ENCODE data around the gene LAMA3. TPM values are rescaled to one million over a fixed set of nuclear protein-coding genes. Genes with fewer than 3 reads are reported as not detected.

Gene LAMA3
- total and polyA plus RNA-seq, 2 experiments from 2014 or later: 3.9 to 4.9 TPM

DNA sequence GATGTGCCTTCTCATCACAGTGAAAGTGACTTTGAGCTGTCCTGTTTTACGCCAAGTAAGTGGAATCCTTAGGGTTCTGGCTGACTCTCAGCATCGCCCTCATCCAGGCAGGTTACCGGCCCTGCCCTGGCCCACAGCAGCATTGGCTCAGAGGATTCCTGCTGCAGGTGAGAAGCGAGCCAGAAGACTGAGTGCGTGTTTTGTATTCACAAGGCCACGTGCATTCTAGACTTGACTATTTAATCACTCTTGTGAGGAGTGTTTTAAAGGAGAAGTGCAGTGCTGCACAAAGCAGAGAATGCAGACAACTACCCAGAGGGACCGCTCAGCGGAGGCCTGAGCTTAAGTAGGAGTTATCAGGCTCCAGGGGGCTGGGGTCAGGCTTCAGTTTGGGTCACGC lies 48.3 kb downstream of the LAMA3 start (continued):
- no peak for TF ChIP-seq ZNF114 (CRISPR knock-in tag; IDR thresholded peaks at IDR 0.05)
- no peak for TF ChIP-seq STAT1 (IDR thresholded peaks at IDR 0.05; ENCODE audit: unreplicated experiment)
- TF ChIP-seq EZH2 (IDR thresholded peaks at IDR 0.05; ENCODE audit: low read depth, unreplicated experiment): no peak
- TF ChIP-seq EZH2phosphoT487 (IDR thresholded peaks at IDR 0.05; ENCODE audit: unreplicated experiment): no peak
- no peak for TF ChIP-seq JUNB (IDR thresholded peaks at IDR 0.05; ENCODE audit: unreplicated experiment)

DNA sequence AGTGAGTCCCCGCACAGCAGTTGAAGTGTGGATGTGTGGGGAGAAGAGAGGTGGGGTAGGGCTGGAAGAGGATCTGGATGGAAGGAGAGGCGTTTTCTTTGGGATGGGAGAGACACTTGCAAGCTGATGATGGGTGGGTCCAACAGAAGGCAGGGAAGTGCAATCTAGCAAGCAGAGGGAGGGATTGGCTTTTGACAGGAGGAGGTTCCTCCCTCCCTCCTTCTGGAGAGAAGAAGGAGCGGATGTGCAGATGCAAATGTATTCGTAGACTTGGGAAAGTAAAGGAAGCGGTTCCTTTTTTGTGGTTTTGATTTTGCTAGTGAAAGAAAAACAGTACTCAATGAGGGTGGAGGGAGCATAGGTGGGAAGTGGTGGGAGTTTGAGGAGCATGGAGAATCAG lies 48.9 kb downstream of the LAMA3 start:
- no peaks in the 10 kb centered on the region for H3F3A ChIP-seq (replicated peaks; ENCODE audit: low read depth)
- no peaks in the 10 kb centered on the region for H3K36me3 ChIP-seq (ENCODE audit: insufficient read depth)
- ATAC-seq (no peak), DNase-seq (ENCODE audit: low spot score) (no peak)
- H3K9me2 ChIP-seq (ENCODE audit: insufficient read depth): peaks cover 4% of the 10 kb centered on the region; the same call in 1 of the 2 replicates
- H4K20me1 ChIP-seq (replicated peaks; ENCODE audit: insufficient read depth): no peaks in the 10 kb centered on the region
- no peak overlapping the region for H3K27ac ChIP-seq (ENCODE audit: low read depth)
- TF ChIP-seq STAT1 (IDR thresholded peaks at IDR 0.05; ENCODE audit: unreplicated experiment) (no peak), JUNB (IDR thresholded peaks at IDR 0.05; ENCODE audit: unreplicated experiment) (no peak), EZH2phosphoT487 (IDR thresholded peaks at IDR 0.05; ENCODE audit: unreplicated experiment) (no peak), ZNF114 (CRISPR knock-in tag; IDR thresholded peaks at IDR 0.05) (no peak), NANOG (IDR thresholded peaks at IDR 0.05; ENCODE audit: borderline replicate concordance) (no peak), CREB1 (CRISPR knock-in tag; IDR thresholded peaks at IDR 0.05; ENCODE audit: low read depth) (no peak), ZNF331 (CRISPR knock-in tag; IDR thresholded peaks at IDR 0.05; ENCODE audit: low read depth) (no peak), POLR2AphosphoS5 (IDR thresholded peaks at IDR 0.05; ENCODE audit: low read depth) (no peak)
- TF ChIP-seq, protein P1, sequence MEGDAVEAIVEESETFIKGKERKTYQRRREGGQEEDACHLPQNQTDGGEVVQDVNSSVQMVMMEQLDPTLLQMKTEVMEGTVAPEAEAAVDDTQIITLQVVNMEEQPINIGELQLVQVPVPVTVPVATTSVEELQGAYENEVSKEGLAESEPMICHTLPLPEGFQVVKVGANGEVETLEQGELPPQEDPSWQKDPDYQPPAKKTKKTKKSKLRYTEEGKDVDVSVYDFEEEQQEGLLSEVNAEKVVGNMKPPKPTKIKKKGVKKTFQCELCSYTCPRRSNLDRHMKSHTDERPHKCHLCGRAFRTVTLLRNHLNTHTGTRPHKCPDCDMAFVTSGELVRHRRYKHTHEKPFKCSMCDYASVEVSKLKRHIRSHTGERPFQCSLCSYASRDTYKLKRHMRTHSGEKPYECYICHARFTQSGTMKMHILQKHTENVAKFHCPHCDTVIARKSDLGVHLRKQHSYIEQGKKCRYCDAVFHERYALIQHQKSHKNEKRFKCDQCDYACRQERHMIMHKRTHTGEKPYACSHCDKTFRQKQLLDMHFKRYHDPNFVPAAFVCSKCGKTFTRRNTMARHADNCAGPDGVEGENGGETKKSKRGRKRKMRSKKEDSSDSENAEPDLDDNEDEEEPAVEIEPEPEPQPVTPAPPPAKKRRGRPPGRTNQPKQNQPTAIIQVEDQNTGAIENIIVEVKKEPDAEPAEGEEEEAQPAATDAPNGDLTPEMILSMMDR (conservative IDR thresholded peaks at IDR 0.05; ENCODE audit: low read depth in 2 of 2): no peak
- TF ChIP-seq, protein P2, sequence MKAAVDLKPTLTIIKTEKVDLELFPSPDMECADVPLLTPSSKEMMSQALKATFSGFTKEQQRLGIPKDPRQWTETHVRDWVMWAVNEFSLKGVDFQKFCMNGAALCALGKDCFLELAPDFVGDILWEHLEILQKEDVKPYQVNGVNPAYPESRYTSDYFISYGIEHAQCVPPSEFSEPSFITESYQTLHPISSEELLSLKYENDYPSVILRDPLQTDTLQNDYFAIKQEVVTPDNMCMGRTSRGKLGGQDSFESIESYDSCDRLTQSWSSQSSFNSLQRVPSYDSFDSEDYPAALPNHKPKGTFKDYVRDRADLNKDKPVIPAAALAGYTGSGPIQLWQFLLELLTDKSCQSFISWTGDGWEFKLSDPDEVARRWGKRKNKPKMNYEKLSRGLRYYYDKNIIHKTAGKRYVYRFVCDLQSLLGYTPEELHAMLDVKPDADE (IDR thresholded peaks at IDR 0.05): no peak
- H3K4me3 ChIP-seq: no peak overlapping the region
- peaks cover 7% of the 10 kb centered on the region for H3K4me1 Mint-ChIP-seq
- H3K36me3 Mint-ChIP-seq (ENCODE audit: low read depth): no peaks in the 10 kb centered on the region
- H3K79me2 ChIP-seq (replicated peaks; ENCODE audit: insufficient read depth): no peaks in the 10 kb centered on the region
- H3K4me1 ChIP-seq (ENCODE audit: insufficient read depth): 0 out of 2 replicates have a peak, but pooled peaks cover 5% of the 10 kb centered on the region
- no peak overlapping the region for H3K4me3 Mint-ChIP-seq
- peaks cover 3% of the 10 kb centered on the region for H3K27me3 Mint-ChIP-seq (ENCODE audit: insufficient read depth, low read depth, poor library complexity)
- peak overlapping the region; percentile 39; the same call in 1 of the 2 replicates for H2AFZ ChIP-seq
- no peak overlapping the region for H3K4me2 ChIP-seq
- H3K27me3 ChIP-seq (ENCODE audit: insufficient read depth): no peaks in the 10 kb centered on the region
- no peaks in the 10 kb centered on the region for H3K9me3 Mint-ChIP-seq
- no peak overlapping the region; the same call in 1 of the 2 replicates for H3K27ac Mint-ChIP-seq

DNA sequence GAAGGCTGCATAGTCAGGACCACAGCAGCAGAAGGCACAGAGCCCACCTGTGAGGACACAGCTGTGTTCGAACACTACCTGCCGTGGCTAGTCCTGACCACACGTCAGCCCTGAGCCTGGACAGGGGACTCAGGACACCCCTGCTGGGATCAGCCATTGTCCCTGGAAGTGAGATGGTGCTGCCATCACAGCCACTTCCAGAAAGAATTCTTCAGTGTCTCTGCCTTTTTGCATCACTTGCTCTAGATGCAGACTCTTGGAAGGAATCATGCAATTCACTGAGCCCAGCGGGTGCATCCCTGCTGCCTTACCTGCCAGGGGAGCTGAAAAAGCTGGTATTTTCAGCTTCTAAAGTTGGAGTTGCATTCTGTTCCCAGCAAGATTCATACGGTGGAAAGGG lies 49.3 kb downstream of the LAMA3 start:
- Histone ChIP-seq H3K4me2 (no peak overlapping the region), H3K4me3 (no peak overlapping the region), H3K27me3 (ENCODE audit: insufficient read depth) (no peaks in the 10 kb centered on the region), H3K9me2 (ENCODE audit: insufficient read depth) (peaks cover 4% of the 10 kb centered on the region; the same call in 1 of the 2 replicates), H3F3A (replicated peaks; ENCODE audit: low read depth) (no peaks in the 10 kb centered on the region), H2AFZ (no peak overlapping the region), H3K79me2 (replicated peaks; ENCODE audit: insufficient read depth) (no peaks in the 10 kb centered on the region), H4K20me1 (replicated peaks; ENCODE audit: insufficient read depth) (no peaks in the 10 kb centered on the region), H3K36me3 (ENCODE audit: insufficient read depth) (no peaks in the 10 kb centered on the region), H3K4me1 (ENCODE audit: insufficient read depth) (0 out of 2 replicates have a peak, but pooled peaks cover 5% of the 10 kb centered on the region), H3K27ac (ENCODE audit: low read depth) (no peak overlapping the region)
- Mint-ChIP-seq H3K36me3 (ENCODE audit: low read depth) (no peaks in the 10 kb centered on the region), H3K9me3 (no peaks in the 10 kb centered on the region), H3K4me1 (peaks cover 7% of the 10 kb centered on the region), H3K4me3 (no peak overlapping the region), H3K27me3 (ENCODE audit: insufficient read depth, low read depth, poor library complexity) (peaks cover 3% of the 10 kb centered on the region), H3K27ac (no peak overlapping the region)
- ATAC-seq (no peak), DNase-seq (ENCODE audit: low spot score) (no peak)
- TF ChIP-seq ZNF114 (CRISPR knock-in tag; IDR thresholded peaks at IDR 0.05): no peak
- no peak for TF ChIP-seq EZH2phosphoT487 (IDR thresholded peaks at IDR 0.05; ENCODE audit: unreplicated experiment)
- TF ChIP-seq, protein P3, sequence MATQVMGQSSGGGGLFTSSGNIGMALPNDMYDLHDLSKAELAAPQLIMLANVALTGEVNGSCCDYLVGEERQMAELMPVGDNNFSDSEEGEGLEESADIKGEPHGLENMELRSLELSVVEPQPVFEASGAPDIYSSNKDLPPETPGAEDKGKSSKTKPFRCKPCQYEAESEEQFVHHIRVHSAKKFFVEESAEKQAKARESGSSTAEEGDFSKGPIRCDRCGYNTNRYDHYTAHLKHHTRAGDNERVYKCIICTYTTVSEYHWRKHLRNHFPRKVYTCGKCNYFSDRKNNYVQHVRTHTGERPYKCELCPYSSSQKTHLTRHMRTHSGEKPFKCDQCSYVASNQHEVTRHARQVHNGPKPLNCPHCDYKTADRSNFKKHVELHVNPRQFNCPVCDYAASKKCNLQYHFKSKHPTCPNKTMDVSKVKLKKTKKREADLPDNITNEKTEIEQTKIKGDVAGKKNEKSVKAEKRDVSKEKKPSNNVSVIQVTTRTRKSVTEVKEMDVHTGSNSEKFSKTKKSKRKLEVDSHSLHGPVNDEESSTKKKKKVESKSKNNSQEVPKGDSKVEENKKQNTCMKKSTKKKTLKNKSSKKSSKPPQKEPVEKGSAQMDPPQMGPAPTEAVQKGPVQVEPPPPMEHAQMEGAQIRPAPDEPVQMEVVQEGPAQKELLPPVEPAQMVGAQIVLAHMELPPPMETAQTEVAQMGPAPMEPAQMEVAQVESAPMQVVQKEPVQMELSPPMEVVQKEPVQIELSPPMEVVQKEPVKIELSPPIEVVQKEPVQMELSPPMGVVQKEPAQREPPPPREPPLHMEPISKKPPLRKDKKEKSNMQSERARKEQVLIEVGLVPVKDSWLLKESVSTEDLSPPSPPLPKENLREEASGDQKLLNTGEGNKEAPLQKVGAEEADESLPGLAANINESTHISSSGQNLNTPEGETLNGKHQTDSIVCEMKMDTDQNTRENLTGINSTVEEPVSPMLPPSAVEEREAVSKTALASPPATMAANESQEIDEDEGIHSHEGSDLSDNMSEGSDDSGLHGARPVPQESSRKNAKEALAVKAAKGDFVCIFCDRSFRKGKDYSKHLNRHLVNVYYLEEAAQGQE (IDR thresholded peaks at IDR 0.05; ENCODE audit: unreplicated experiment): no peak
